Gastroesophageal sphincter (tissue), 4 donors: Measurements from ENCODE around the gene TULP4. TPM values are rescaled to one million over a fixed set of nuclear protein-coding genes. Genes with fewer than 3 reads are reported as not detected.
A peak's percentile ranks its signal among the peaks of the same experiment; 100 is the strongest.

Source experiments
- ATAC-seq: fragments of 150-250 bp; one replicate; pipeline ENCODE4 v1.9.1; 2016; ENCODE audit warnings: mild to moderate bottlenecking, moderate library complexity
- H3K27ac ChIP-seq, 4 donors: fragments of 200-600 bp; sonication (generic) in 3 of 4; 1 replicate in 3 of 4; 2 replicates in 1 of 4; pipeline ENCODE4 v1.5.1; 2016 to 2019
- H3K27me3 ChIP-seq: fragments of 200-600 bp; sonication (generic); one replicate; pipeline ENCODE4 v1.5.1; 2019
- H3K36me3 ChIP-seq, 2 donors: fragments of 200-600 bp; sonication (generic); one replicate each; pipeline ENCODE4 v1.5.1; 2019; ENCODE audit warnings: control low read depth in 1 of 2
- H3K4me1 ChIP-seq, 3 donors: fragments of 200-600 bp; sonication (generic); 1 replicate in 2 of 3; 2 replicates in 1 of 3; pipeline ENCODE4 v1.5.1; 2016 to 2019; ENCODE audit warnings: control low read depth in 2 of 3
- H3K4me3 ChIP-seq, 2 donors: fragments of 200-600 bp; sonication (generic); one replicate each; pipeline ENCODE4 v1.5.1; 2019; ENCODE audit warnings: mild to moderate bottlenecking in 1 of 2, moderate library complexity in 1 of 2
- H3K9me3 ChIP-seq, 3 donors: fragments of 200-600 bp; sonication (generic); one replicate each; pipeline ENCODE4 v1.5.1; 2017 to 2019; ENCODE audit warnings: control low read depth in 2 of 3
- EP300 ChIP-seq: sonication (generic); formaldehyde crosslinking; IDR thresholded peaks from one replicate; pipeline ENCODE4 v1.6.1; 2017; ENCODE audit warnings: antibody characterized with exemption, mild to moderate bottlenecking
- POLR2A ChIP-seq, 2 donors: fragments of 450-650 bp; IDR thresholded peaks; one replicate each; pipeline ENCODE4 v1.6.1; 2017; ENCODE audit warnings: antibody characterized with exemption in 2 of 2, mild to moderate bottlenecking in 2 of 2, moderate library complexity in 1 of 2
- POLR2AphosphoS5 ChIP-seq: sonication (generic); formaldehyde crosslinking; IDR thresholded peaks from one replicate; pipeline ENCODE4 v1.6.1; 2017; ENCODE audit warnings: antibody characterized with exemption
- WGBS, 2 donors: methylation state at CpG; one replicate each; pipeline ENCODE4 v1.1.5; 2018; ENCODE audit warnings: low coverage in 1 of 2; 5-methylcytosine and 5-hydroxymethylcytosine counted together
- total RNA-seq, 4 donors: library from RNA; depleted of rRNA; stranded (reverse); fragments of >200 nt; gene quantifications; one replicate each; pipeline ENCODE4 v1.1.0, GENCODE V29; 2016
- TF ChIP-seq, protein P1 (sequence below), 4 experiments: fragments of 200-600 bp in 2 of 4; fragments of 450-650 bp in 2 of 4; sonication (generic) in 1 of 4; IDR thresholded peaks; one replicate each; pipeline ENCODE4 v1.5.1; 2017 to 2019; ENCODE audit warnings: antibody characterized with exemption in 4 of 4, mild to moderate bottlenecking in 2 of 4, moderate library complexity in 2 of 4

TULP4 gene
- total RNA-seq, 4 donors from 2014 or later: 159 to 244 (median 201) TPM

DNA sequence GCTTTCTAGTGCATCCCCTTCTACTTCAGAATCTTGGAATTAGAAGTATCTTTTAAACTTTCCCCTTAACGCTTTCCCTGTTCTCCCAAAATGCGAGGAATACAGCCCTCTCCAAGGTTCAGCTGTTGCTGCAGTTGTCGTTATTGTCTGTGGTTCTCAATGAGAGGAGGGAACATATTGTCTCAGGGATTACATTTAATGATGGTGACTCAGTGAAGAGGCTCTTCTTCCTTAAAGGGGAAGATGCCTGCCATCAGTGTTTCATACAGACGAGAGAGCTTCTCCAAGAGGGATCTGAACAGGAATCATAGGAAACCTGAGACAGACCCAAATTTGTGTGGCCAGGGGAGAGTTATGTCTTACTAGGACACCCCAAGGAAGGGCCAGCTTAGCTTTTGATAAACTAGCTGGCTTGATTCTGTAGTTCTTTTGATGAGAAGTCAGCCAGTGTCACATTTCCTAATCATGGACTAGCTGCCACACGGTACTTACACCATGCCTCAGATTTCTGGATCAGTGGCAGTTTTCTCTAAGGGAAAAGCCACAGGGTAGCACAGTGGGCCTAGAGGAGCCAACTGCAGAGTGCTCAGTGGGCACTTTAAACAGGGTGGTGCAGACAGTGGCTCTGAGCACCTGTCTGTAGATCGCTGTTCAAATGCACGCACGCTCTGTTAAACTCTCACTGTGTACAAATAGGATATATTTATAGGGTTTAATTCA, 187.9 kb downstream of the TULP4 start:
- TF ChIP-seq EP300 (no peak), POLR2A (IDR thresholded peaks at IDR 0.05) (no peak), POLR2AphosphoS5 (no peak)
- TF ChIP-seq, protein P1, sequence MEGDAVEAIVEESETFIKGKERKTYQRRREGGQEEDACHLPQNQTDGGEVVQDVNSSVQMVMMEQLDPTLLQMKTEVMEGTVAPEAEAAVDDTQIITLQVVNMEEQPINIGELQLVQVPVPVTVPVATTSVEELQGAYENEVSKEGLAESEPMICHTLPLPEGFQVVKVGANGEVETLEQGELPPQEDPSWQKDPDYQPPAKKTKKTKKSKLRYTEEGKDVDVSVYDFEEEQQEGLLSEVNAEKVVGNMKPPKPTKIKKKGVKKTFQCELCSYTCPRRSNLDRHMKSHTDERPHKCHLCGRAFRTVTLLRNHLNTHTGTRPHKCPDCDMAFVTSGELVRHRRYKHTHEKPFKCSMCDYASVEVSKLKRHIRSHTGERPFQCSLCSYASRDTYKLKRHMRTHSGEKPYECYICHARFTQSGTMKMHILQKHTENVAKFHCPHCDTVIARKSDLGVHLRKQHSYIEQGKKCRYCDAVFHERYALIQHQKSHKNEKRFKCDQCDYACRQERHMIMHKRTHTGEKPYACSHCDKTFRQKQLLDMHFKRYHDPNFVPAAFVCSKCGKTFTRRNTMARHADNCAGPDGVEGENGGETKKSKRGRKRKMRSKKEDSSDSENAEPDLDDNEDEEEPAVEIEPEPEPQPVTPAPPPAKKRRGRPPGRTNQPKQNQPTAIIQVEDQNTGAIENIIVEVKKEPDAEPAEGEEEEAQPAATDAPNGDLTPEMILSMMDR (IDR thresholded peaks at IDR 0.05): no peak
- no peak overlapping the region for H3K27ac ChIP-seq
- H3K4me1 ChIP-seq: no peaks in the 10 kb centered on the region
- H3K27me3 ChIP-seq: no peaks in the 10 kb centered on the region
- H3K36me3 ChIP-seq: peaks cover 0 to 93% of the 10 kb centered on the region in 2 donors
- no peak overlapping the region for H3K4me3 ChIP-seq
- ATAC-seq: no peak
- WGBS, 2 donors: 90 to 92% methylated on average over 5 to 6 of the region's 8 CpGs
- H3K9me3 ChIP-seq: no peaks in the 10 kb centered on the region

DNA sequence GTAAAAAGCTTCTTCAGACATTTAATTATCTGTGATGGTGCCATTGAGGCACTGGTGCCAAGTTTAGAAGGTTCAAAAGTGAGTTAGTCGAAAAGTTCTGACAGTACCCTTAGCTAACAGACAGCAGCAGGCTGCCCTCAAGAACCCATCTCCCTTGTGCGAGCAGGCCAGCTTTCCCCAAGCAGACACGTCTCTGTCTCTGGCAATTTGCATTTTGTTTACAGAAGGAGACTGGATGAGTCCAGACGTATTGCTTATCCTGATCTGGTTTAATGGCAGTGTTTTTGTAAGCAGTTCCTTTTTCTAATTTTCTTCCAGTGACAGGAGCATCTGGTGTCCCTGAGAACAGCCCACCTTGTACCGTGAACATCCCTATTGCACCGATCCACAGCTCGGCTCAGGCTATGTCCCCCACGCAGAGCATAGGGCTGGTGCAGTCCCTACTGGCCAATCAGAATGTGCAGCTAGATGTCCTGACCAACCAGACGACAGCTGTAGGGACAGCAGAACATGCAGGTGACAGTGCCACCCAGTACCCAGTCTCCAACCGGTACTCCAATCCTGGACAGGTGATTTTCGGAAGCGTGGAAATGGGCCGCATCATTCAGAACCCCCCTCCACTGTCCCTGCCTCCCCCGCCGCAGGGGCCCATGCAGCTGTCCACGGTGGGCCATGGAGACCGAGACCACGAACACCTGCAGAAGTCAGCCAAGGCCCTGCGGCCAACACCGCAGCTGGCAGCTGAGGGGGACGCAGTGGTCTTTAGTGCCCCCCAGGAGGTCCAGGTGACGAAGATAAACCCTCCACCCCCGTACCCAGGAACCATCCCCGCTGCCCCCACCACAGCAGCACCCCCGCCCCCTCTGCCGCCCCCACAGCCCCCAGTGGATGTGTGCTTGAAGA, 189.3 kb downstream of the TULP4 start:
- H3K9me3 ChIP-seq: no peaks in the 10 kb centered on the region
- H3K36me3 ChIP-seq: peaks cover 0 to 84% of the 10 kb centered on the region in 2 donors
- ATAC-seq: no peak
- no peak overlapping the region for H3K27ac ChIP-seq
- WGBS, 2 donors: 84 to 87% methylated on average over 3 to 4 of the region's 26 CpGs
- no peak for TF ChIP-seq EP300
- TF ChIP-seq, protein P1 (IDR thresholded peaks at IDR 0.05): no peak
- no peak for TF ChIP-seq POLR2AphosphoS5
- no peak for TF ChIP-seq POLR2A (IDR thresholded peaks at IDR 0.05)
- H3K27me3 ChIP-seq: no peaks in the 10 kb centered on the region
- H3K4me1 ChIP-seq: no peaks in the 10 kb centered on the region
- H3K4me3 ChIP-seq: no peak overlapping the region

DNA sequence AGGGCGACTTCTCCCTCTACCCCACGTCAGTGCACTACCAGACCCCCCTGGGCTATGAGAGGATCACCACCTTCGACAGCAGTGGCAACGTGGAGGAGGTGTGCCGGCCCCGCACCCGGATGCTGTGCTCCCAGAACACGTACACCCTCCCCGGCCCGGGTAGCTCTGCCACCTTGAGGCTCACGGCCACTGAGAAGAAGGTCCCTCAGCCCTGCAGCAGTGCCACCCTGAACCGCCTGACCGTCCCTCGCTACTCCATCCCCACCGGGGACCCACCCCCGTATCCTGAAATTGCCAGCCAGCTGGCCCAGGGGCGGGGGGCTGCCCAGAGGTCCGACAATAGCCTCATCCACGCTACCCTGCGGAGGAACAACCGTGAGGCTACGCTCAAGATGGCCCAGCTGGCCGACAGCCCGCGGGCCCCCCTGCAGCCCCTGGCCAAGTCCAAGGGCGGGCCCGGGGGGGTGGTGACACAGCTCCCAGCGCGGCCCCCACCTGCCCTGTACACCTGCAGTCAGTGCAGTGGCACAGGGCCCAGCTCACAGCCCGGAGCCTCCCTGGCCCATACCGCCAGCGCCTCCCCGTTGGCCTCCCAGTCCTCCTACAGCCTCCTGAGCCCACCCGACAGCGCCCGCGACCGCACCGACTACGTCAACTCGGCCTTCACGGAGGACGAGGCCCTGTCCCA, 190.1 kb downstream of the TULP4 start:
- Histone ChIP-seq H3K4me1 (no peaks in the 10 kb centered on the region), H3K36me3 (peaks cover 0 to 88% of the 10 kb centered on the region in 2 donors), H3K4me3 (no peak overlapping the region), H3K27me3 (no peaks in the 10 kb centered on the region), H3K27ac (no peak overlapping the region), H3K9me3 (no peaks in the 10 kb centered on the region)
- WGBS, 2 donors: no CpG with 5 or more reads among the region's 43 CpGs
- TF ChIP-seq POLR2A (IDR thresholded peaks at IDR 0.05) (no peak), EP300 (no peak), POLR2AphosphoS5 (no peak)
- TF ChIP-seq, protein P1 (IDR thresholded peaks at IDR 0.05): no peak
- ATAC-seq: peak; percentile 19

DNA sequence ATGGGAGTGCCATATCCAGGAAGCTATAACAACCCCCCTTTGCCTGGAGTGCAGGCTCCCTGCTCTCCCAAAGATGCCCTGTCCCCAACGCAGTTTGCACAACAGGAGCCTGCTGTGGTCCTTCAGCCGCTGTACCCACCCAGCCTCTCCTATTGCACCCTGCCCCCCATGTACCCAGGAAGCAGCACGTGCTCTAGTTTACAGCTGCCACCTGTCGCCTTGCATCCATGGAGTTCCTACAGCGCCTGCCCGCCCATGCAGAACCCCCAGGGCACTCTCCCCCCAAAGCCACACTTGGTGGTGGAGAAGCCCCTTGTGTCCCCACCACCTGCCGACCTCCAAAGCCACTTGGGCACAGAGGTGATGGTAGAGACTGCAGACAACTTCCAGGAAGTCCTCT, 191.0 kb downstream of the TULP4 start:
- TF ChIP-seq POLR2A (IDR thresholded peaks at IDR 0.05): no peak
- TF ChIP-seq EP300: no peak
- TF ChIP-seq POLR2AphosphoS5: no peak
- TF ChIP-seq, protein P1 (IDR thresholded peaks at IDR 0.05): no peak
- H3K27ac ChIP-seq: no peak overlapping the region
- 89 to 97% methylated on average over 4 to 5 of the region's 7 CpGs for WGBS, 2 donors
- no peaks in the 10 kb centered on the region for H3K4me1 ChIP-seq
- H3K9me3 ChIP-seq: no peaks in the 10 kb centered on the region
- H3K4me3 ChIP-seq: no peak overlapping the region
- no peak for ATAC-seq
- H3K27me3 ChIP-seq: no peaks in the 10 kb centered on the region
- H3K36me3 ChIP-seq: peaks cover 0 to 83% of the 10 kb centered on the region in 2 donors
